ENCODE results near the gene PNMA8A. TPM values are rescaled to one million over a fixed set of nuclear protein-coding genes. Genes with fewer than 3 reads are reported as not detected.

The PNMA8A gene
- total and polyA plus RNA-seq, 10 of the 15 experiments (the other 5 are each of a cell fraction or from before 2014, with no cell fraction given): 0.02 to 0.28 (median 0.16) TPM

- no peaks in the 10 kb centered on the region for H3K36me3 ChIP-seq (ENCODE audit: control insufficient read depth in 2 of 2, insufficient read depth in 2 of 2, low read length in 1 of 2)
- no peak overlapping the region for H3K27ac ChIP-seq (ENCODE audit: control insufficient read depth, insufficient read depth)
- H3K27me3 ChIP-seq (replicated peaks in 1 of 2; ENCODE audit: control insufficient read depth in 2 of 2, insufficient read depth in 2 of 2, low read length in 1 of 2): peaks cover 20 to 33% of the 10 kb centered on the region in 2 experiments
- no peak overlapping the region for H3K9ac ChIP-seq (ENCODE audit: control insufficient read depth, insufficient read depth, low read length)
- TF ChIP-seq ZNF687 (IDR thresholded peaks at IDR 0.05) (no peak), ZNF384 (IDR thresholded peaks at IDR 0.05; ENCODE audit: borderline replicate concordance, low read depth, low read length) (no peak), SMARCA5 (IDR thresholded peaks at IDR 0.05) (no peak), RUNX3 (IDR thresholded peaks at IDR 0.05; ENCODE audit: low read length) (no peak), USF1 (IDR thresholded peaks at IDR 0.05; ENCODE audit: borderline replicate concordance, extremely low read length, insufficient read depth, low read depth, low read length) (no peak)
- ChIA-PET SMC1A (ENCODE audit: uncharacterized antibody, unreplicated experiment) (no interaction called here), RAD21 (ENCODE audit: unreplicated experiment) (no interaction called here), CTCF (no interaction called here), POLR2A (no interaction called here)
- no peak overlapping the region for H3K4me3 ChIP-seq
- in situ Hi-C loops (cut with MboI) (no loop called here), intact Hi-C loops (cut with micrococcal nuclease; ENCODE audit: unreplicated experiment) (no loop called here)
- no peak overlapping the region for H2AFZ ChIP-seq (ENCODE audit: control insufficient read depth, low read depth, low read length)
- H3K4me2 ChIP-seq (ENCODE audit: control insufficient read depth, insufficient read depth): peak overlapping the region; percentile 33; the same call in 1 of the 2 replicates
- H3K4me1 ChIP-seq (ENCODE audit: control insufficient read depth, insufficient read depth, low read length): no peaks in the 10 kb centered on the region
- DNase-seq (ENCODE audit: low read depth, low spot score) (no peak), FAIRE-seq (no peak), ATAC-seq (no peak)
- no peaks in the 10 kb centered on the region for H3K79me2 ChIP-seq (ENCODE audit: control insufficient read depth, insufficient read depth, low read length)
- H3K9me3 ChIP-seq (replicated peaks; ENCODE audit: control insufficient read depth, insufficient read depth, low read length): no peaks in the 10 kb centered on the region
- WGBS (ENCODE audit: insufficient coverage, insufficient replicate concordance, low lambda C conversion rate, missing lambda C conversion rate): 3% methylated on average over 82 of the region's 92 CpGs
- H4K20me1 ChIP-seq (ENCODE audit: control insufficient read depth, insufficient read depth): no peaks in the 10 kb centered on the region
- BruUV-seq (replicated peaks): no TSS peak
These were observed 22.1 kb upstream of the PNMA8A start for GRCh38 chr19:46493236-46494145.

All from GM12878 (cell line).